ENCODE measurements around the gene CCDC34.

Gene CCDC34

DNA sequence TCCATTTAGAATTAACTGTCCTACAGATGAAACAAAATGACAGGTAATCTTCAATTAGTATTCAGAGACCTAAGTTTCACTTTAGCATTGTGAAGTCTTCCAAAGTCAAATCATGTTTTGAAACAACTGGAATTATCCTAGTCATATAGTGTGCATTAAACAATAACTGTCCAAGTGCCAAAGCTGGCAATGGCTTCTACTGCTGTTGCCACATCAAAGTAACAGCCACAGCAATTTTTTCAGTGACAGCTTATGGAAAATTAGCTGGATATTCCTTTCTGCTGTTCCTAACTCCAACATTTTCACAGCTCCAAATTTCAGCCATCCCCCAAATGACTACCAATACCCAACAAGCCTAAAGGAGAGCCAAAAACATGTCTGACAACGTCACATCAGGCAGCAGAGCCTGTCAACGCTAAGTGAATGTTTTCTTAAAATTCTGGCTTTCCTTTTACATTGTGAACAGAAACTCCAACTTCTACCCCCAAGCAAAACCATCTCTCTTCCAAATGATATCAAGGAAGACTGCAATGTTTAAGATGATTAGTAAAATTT lies 45.3 kb upstream of the CCDC34 start:
- no peak for TF ChIP-seq CTCF (IDR thresholded peaks at IDR 0.05; ENCODE audit: low read depth, low read length)
- no peak for DNase-seq (ENCODE audit: extremely low read depth, low read depth)

- DNase-seq (ENCODE audit: extremely low read depth, low read depth) = no peak
- TF ChIP-seq CTCF (IDR thresholded peaks at IDR 0.05; ENCODE audit: low read depth, low read length) = no peak
Observed at GRCh38 chr11:27406498-27407354, 43.7 kb upstream of the CCDC34 start.

- TF ChIP-seq CTCF (IDR thresholded peaks at IDR 0.05; ENCODE audit: low read depth, low read length) = no peak
- no peak for DNase-seq (ENCODE audit: extremely low read depth, low read depth)
Observed at GRCh38 chr11:27405134-27405533, 42.1 kb upstream of the CCDC34 start.

GRCh38 chr11:27404427-27404826 lies 41.4 kb upstream of the CCDC34 start:
- DNase-seq (ENCODE audit: extremely low read depth, low read depth) = no peak
- no peak for TF ChIP-seq CTCF (IDR thresholded peaks at IDR 0.05; ENCODE audit: low read depth, low read length)

GRCh38 chr11:27403195-27403594 lies 40.2 kb upstream of the CCDC34 start:
- TF ChIP-seq CTCF (IDR thresholded peaks at IDR 0.05; ENCODE audit: low read depth, low read length) = no peak
- DNase-seq (ENCODE audit: extremely low read depth, low read depth) = no peak

- DNase-seq (ENCODE audit: extremely low read depth, low read depth) = no peak
- no peak for TF ChIP-seq CTCF (IDR thresholded peaks at IDR 0.05; ENCODE audit: low read depth, low read length)
Observed at GRCh38 chr11:27402450-27402849, 39.4 kb upstream of the CCDC34 start.

DNA sequence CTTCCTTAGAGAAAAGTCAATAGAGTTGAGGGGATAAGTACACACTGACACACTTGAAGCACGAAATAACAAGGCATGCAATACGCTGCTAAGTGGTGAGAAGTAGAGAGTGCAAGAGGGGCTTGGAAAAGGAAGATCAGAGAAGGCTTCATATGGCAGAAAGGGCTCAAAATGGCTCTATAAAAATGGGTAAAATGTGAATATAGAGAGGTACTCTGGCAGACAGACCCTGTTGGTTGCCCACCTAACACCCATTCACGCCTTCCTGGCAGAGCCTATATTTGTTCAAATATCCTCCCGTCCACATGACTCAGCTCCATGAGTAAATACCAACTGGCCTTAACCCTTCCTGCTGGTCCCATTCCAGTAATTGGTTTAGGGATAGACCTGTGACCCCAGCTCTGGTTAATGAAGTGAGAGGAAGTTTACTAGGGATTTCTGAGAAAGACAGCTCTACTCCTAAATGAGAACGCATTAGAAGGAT lies 38.9 kb upstream of the CCDC34 start:
- no peak for TF ChIP-seq CTCF (IDR thresholded peaks at IDR 0.05; ENCODE audit: low read depth, low read length)
- DNase-seq (ENCODE audit: extremely low read depth, low read depth) = no peak

Data from AG09319 (cell line).